Kidney (tissue), 14 donors: ENCODE data around the gene INPP5A. TPM values are rescaled to one million over a fixed set of nuclear protein-coding genes. Genes with fewer than 3 reads are reported as not detected.

Experiments used
- DNase-seq, 5 donors: peaks; one replicate each; pipeline ENCODE4 v3.0.0-alpha.2; 2013 to 2020
- FAIRE-seq: peaks from 2 replicates; lab custom pipeline; 2012; peaks lifted over from hg19 to GRCh38; lab: Jason Lieb, UNC
- H3K27ac ChIP-seq, 2 donors: one replicate each; pipeline ENCODE4 v1.7.0; 2013; ENCODE audit warnings: low read depth in 2 of 2, low read length in 2 of 2, inconsistent platforms in 1 of 2
- H3K27me3 ChIP-seq: one replicate; pipeline ENCODE4 v1.7.1; 2013; ENCODE audit warnings: low read length, inconsistent platforms; ENCODE audit not compliant: control insufficient read depth, insufficient read depth
- H3K36me3 ChIP-seq, 3 donors: one replicate each; pipeline versions ENCODE4 v1.7.0 to v1.7.1; 2013; ENCODE audit warnings: low read length in 3 of 3, control low read depth in 1 of 3, inconsistent platforms in 1 of 3; ENCODE audit not compliant: insufficient read depth in 3 of 3, control insufficient read depth in 2 of 3
- H3K4me1 ChIP-seq, 3 donors: one replicate each; pipeline versions ENCODE4 v1.7.0 to v1.7.1; 2013; ENCODE audit warnings: low read length in 3 of 3, inconsistent platforms in 1 of 3, low read depth in 1 of 3; ENCODE audit not compliant: control insufficient read depth in 2 of 3, insufficient read depth in 2 of 3
- H3K4me3 ChIP-seq, 3 donors: one replicate each; pipeline versions ENCODE4 v1.7.0 to v1.8.1; 2013; ENCODE audit warnings: low read length in 3 of 3, control low read depth in 1 of 3, inconsistent platforms in 1 of 3
- H3K9ac ChIP-seq, 3 donors: one replicate each; pipeline versions ENCODE4 v1.7.0 to v1.7.1; 2013; ENCODE audit warnings: low read length in 3 of 3, control low read depth in 1 of 3, inconsistent platforms in 1 of 3
- H3K9me3 ChIP-seq, 3 donors: one replicate each; pipeline versions ENCODE4 v1.7.0 to v1.7.1; 2013; ENCODE audit warnings: low read length in 3 of 3, control low read depth in 1 of 3, inconsistent platforms in 1 of 3; ENCODE audit not compliant: control insufficient read depth in 2 of 3, insufficient read depth in 1 of 3
- intact Hi-C: fragments of 100-400 bp; cut with DNase I; formaldehyde crosslinking; loops from one replicate; pipeline ENCODE4 v1.11.1; 2022
- polyA plus RNA-seq: library from polyadenylated mRNA; stranded (reverse); fragments of 350-450 nt; fragmentation: Illumina TruSeq; extraction: RNeasy Lipid Tissue Mini Kit (QIAGEN cat#74804); gene quantifications from one replicate; pipeline ENCODE4 v1.2.3, GENCODE V29; 2014; ENCODE audit warnings: low read depth, low replicate concordance; ENCODE audit not compliant: insufficient read depth
- total RNA-seq: library from RNA; stranded (reverse); fragmentation: NEBNext Ultra II Directional; extraction: Animal tissue kit (Norgen Biotek cat#: 25700); gene quantifications from one replicate; pipeline ENCODE4 v1.2.1, GENCODE V29; 2021
- TF ChIP-seq, protein P1 (sequence below): IDR thresholded peaks from 3 replicates; pipeline ENCODE4 v1.5.1; 2012; ENCODE audit warnings: mild to moderate bottlenecking, moderate library complexity, borderline replicate concordance; ENCODE audit not compliant: insufficient read depth; ENCODE audit errors: extremely low read depth
- donor health status: control.
- donor health status: control.
- donor health status: control.
- donor health status: control.
- donor health status: control.
- donor health status: DM: yes; HTN: yes; CAD: no.
- donor health status: Normal renal cell carcinoma (clear cell type).

Gene INPP5A
- total and polyA plus RNA-seq, 2 donors from 2014 or later = 20.8 to 40.3 TPM

- DNase-seq = peak in 2 of 5 donors; percentile 31 to 55
- Histone ChIP-seq H3K4me1 (peaks cover 0 to 3% (median 0%) of the 10 kb centered on the region in 3 donors), H3K9me3 (peaks cover 0 to 1% (median 0%) of the 10 kb centered on the region in 3 donors), H3K36me3 (peaks cover 0 to 7% (median 7%) of the 10 kb centered on the region in 3 donors), H3K27me3 (no peaks in the 10 kb centered on the region), H3K9ac (no peak overlapping the region), H3K4me3 (no peak overlapping the region), H3K27ac (no peak overlapping the region)
- TF ChIP-seq, protein P1, sequence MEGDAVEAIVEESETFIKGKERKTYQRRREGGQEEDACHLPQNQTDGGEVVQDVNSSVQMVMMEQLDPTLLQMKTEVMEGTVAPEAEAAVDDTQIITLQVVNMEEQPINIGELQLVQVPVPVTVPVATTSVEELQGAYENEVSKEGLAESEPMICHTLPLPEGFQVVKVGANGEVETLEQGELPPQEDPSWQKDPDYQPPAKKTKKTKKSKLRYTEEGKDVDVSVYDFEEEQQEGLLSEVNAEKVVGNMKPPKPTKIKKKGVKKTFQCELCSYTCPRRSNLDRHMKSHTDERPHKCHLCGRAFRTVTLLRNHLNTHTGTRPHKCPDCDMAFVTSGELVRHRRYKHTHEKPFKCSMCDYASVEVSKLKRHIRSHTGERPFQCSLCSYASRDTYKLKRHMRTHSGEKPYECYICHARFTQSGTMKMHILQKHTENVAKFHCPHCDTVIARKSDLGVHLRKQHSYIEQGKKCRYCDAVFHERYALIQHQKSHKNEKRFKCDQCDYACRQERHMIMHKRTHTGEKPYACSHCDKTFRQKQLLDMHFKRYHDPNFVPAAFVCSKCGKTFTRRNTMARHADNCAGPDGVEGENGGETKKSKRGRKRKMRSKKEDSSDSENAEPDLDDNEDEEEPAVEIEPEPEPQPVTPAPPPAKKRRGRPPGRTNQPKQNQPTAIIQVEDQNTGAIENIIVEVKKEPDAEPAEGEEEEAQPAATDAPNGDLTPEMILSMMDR = no peak
- intact Hi-C loops = no loop called here
- no peak for FAIRE-seq
Measured at GRCh38 chr10:132711613-132712121, 174.1 kb downstream of the INPP5A start.

DNA sequence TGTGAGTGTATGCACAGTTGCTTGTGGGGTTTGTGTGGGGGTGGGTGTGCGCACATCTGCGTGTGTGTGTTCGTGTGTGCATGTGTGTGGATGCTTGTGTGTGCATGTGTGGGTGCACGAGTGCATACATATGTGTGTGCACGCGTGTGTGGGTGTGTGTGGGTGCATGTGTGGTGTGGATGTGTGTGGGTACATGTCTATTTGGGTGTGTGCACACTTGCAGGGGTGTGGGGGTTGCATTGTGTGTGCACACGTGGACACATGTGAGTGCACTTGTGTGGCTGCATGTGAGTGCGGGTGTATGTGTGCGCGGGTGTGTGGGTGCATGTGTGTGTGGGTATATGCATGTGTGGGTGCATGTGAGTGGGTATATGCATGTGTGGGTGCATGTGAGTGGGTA, 174.7 kb downstream of the INPP5A start:
- intact Hi-C loops = no loop called here
- Histone ChIP-seq H3K36me3 (peaks cover 0 to 7% (median 7%) of the 10 kb centered on the region in 3 donors), H3K4me1 (peaks cover 0 to 3% (median 0%) of the 10 kb centered on the region in 3 donors), H3K4me3 (no peak overlapping the region), H3K27ac (no peak overlapping the region), H3K9me3 (no peaks in the 10 kb centered on the region), H3K9ac (no peak overlapping the region), H3K27me3 (no peaks in the 10 kb centered on the region)
- FAIRE-seq = no peak
- peak in 2 of 5 donors; percentile 14 to 18 for DNase-seq
- TF ChIP-seq, protein P1 = no peak

DNA sequence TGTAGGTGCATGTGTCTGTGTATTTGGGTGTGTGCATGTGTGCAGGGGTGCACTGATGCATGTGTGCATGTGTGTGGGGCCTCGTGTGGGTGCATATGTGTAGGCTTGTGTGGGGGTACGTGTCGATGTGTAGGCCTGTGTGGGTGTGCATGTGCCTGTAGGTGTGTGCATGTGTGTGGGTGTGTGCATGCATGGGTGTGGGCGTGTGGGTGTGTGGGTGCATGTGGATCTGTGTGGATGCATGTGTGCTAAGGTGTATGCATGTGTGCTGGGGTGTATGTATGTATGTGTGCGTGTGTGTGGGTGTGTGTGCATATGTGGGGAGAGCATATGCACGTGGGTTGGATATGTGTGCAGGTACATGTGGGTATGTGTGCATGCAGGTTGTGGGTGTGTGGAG, 175.2 kb downstream of the INPP5A start:
- intact Hi-C loops = no loop called here

More for the DNA sequence above, 175.2 kb downstream of the INPP5A start:
- Histone ChIP-seq H3K27me3 (no peaks in the 10 kb centered on the region), H3K36me3 (peaks cover 0 to 7% (median 7%) of the 10 kb centered on the region in 3 donors), H3K9ac (no peak overlapping the region), H3K9me3 (no peaks in the 10 kb centered on the region), H3K4me3 (no peak overlapping the region), H3K4me1 (peaks cover 0 to 3% (median 0%) of the 10 kb centered on the region in 3 donors), H3K27ac (no peak overlapping the region)
- FAIRE-seq (no peak), DNase-seq (peak in 2 of 5 donors; percentile 16 to 24)
- TF ChIP-seq, protein P1 = no peak
